Stomach (tissue), 9 donors: ENCODE measurements around the gene FRRS1. TPM values are rescaled to one million over a fixed set of nuclear protein-coding genes. Genes with fewer than 3 reads are reported as not detected.

ENCODE experiments used
- DNase-seq, 2 donors: peaks; one replicate each; pipeline versions ENCODE4 v3.0.0 to v3.0.0-alpha.2; 2013 to 2019
- H3K27ac ChIP-seq, 5 donors: fragments of 200-600 bp in 4 of 5; sonication (generic) in 4 of 5; one replicate each; pipeline ENCODE4 v1.5.1; 2013 to 2019; ENCODE audit warnings: mild to moderate bottlenecking in 1 of 5, moderate library complexity in 1 of 5
- H3K27me3 ChIP-seq, 3 donors: fragments of 200-600 bp; sonication (generic); one replicate each; pipeline ENCODE4 v1.5.1; 2017 to 2019; ENCODE audit warnings: mixed run types in 1 of 3
- H3K36me3 ChIP-seq, 4 donors: fragments of 200-600 bp; sonication (generic); 1 replicate in 3 of 4; 2 replicates in 1 of 4; pipeline ENCODE4 v1.5.1; 2016 to 2019
- H3K4me1 ChIP-seq, 4 donors: fragments of 200-600 bp; sonication (generic); one replicate each; pipeline ENCODE4 v1.5.1; 2016 to 2019
- H3K4me3 ChIP-seq, 4 donors: fragments of 200-600 bp; sonication (generic) in 3 of 4; one replicate each; pipeline ENCODE4 v1.5.1; 2016 to 2019; ENCODE audit warnings: mild to moderate bottlenecking in 1 of 4
- H3K9me3 ChIP-seq, 4 donors: fragments of 200-600 bp; sonication (generic); one replicate each; pipeline ENCODE4 v1.5.1; 2016 to 2019
- CTCF ChIP-seq, 7 experiments: fragments of 450-650 bp in 4 of 7; fragments of 200-600 bp in 3 of 7; sonication (generic) in 3 of 7; IDR thresholded peaks; one replicate each; pipeline ENCODE4 v1.5.1; 2016 to 2019; ENCODE audit warnings: antibody characterized with exemption in 7 of 7, control low read depth in 2 of 7, mild to moderate bottlenecking in 1 of 7
- EP300 ChIP-seq: sonication (generic); formaldehyde crosslinking; IDR thresholded peaks from one replicate; pipeline ENCODE4 v1.6.1; 2017; ENCODE audit warnings: antibody characterized with exemption
- POLR2A ChIP-seq, 4 donors: fragments of 450-650 bp; IDR thresholded peaks; one replicate each; pipeline ENCODE4 v1.6.1; 2016; ENCODE audit warnings: antibody characterized with exemption in 4 of 4, control low read depth in 2 of 4, mild to moderate bottlenecking in 1 of 4, moderate library complexity in 1 of 4
- POLR2AphosphoS5 ChIP-seq, 3 donors: sonication (generic); formaldehyde crosslinking; IDR thresholded peaks; one replicate each; pipeline ENCODE4 v1.6.1; 2016; ENCODE audit warnings: antibody characterized with exemption in 3 of 3
- WGBS, 5 donors: extraction: QIAGEN DNeasy Blood & Tissue Kit in 3 of 5; methylation state at CpG; one replicate each; pipeline versions ENCODE4 v1.1.5 to v1.1.7; 2013 to 2018; 5-methylcytosine and 5-hydroxymethylcytosine counted together
- intact Hi-C: fragments of 100-400 bp; cut with DNase I; formaldehyde crosslinking; loops from one replicate; pipeline ENCODE4 v1.15.1; 2023; ENCODE audit warnings: low total_unique reads
- polyA plus RNA-seq, 3 donors: library from polyadenylated mRNA; stranded (reverse); fragments of 200-250 nt; gene quantifications; one replicate each; pipeline ENCODE4 v1.2.3, GENCODE V29; 2013
- total RNA-seq, 5 donors: library from RNA; depleted of rRNA; stranded (reverse); fragments of >200 nt; gene quantifications; one replicate each; pipeline versions ENCODE4 v1.1.0 to v1.2.3, GENCODE V29; 2014 to 2016
- donor health status: healthy with polysubstance abuse.
- donor health status: Bipolar disorder and iron deficiency.
- donor health status: healthy.

The FRRS1 gene
- total and polyA plus RNA-seq, 8 donors, result 0.46 to 21.1 (median 4.0) TPM

DNA sequence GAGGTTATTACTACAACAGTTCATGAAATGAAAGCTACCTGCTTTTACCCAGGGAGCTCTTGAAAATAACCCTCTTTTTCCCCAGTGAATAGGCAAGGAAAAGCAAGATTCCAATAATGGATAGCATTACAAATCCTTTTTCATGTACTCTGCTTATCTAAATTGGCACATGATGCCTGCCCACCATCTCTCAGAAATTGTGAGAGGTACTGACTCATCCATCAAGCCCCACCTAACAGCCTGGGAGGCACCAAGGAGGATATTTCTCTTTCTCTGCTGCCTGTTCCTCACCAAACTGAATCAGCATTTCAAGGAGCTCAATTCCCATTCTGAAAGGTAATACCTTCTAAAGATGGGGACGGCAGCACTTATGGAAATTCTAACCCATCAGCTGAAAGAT is 86.2 kb downstream of the FRRS1 start:
- TF ChIP-seq POLR2A (IDR thresholded peaks at IDR 0.05) (no peak), EP300 (no peak), CTCF (IDR thresholded peaks at IDR 0.05) (no peak), POLR2AphosphoS5 (IDR thresholded peaks at IDR 0.05) (no peak)
- H3K9me3 ChIP-seq, result no peaks in the 10 kb centered on the region
- intact Hi-C loops, result no loop called here
- peaks cover 0 to 8% (median 3%) of the 10 kb centered on the region in 4 donors for H3K4me1 ChIP-seq
- H3K27me3 ChIP-seq, result no peaks in the 10 kb centered on the region
- no peak overlapping the region for H3K4me3 ChIP-seq
- no peak for DNase-seq
- H3K36me3 ChIP-seq, result no peaks in the 10 kb centered on the region
- 76 to 97% (median 88%) methylated on average over 1 of the region's 1 CpG for WGBS, 5 donors
- no peak overlapping the region for H3K27ac ChIP-seq

DNA sequence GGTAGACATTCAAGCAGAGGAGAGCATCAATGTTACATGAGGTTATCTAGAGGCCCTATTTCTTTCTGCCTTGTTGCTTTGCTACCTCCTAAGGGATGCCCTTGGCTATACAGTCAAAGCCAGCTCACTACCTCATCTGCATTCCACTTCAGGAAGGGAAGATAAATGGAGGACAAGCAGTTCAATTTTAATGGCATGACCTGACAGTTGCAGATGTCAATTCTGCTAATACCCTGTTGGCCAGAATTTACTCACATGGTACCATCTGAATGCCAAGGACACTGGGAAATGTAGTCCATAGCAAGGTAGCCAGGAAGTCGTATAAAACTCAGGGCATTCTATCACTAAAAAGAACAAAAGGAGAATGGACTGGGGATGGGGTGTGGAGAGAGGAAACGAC is 89.0 kb downstream of the FRRS1 start:
- no peak overlapping the region for H3K4me3 ChIP-seq
- intact Hi-C loops, result no loop called here
- TF ChIP-seq POLR2AphosphoS5 (IDR thresholded peaks at IDR 0.05), result no peak
- TF ChIP-seq EP300, result no peak
- TF ChIP-seq POLR2A (IDR thresholded peaks at IDR 0.05), result no peak
- no peak for TF ChIP-seq CTCF (IDR thresholded peaks at IDR 0.05)
- H3K36me3 ChIP-seq, result no peaks in the 10 kb centered on the region
- no peak for DNase-seq
- peaks cover 0 to 6% (median 0%) of the 10 kb centered on the region in 4 donors for H3K4me1 ChIP-seq
- 85 to 96% (median 92%) methylated on average over 2 of the region's 2 CpGs for WGBS, 5 donors
- no peak overlapping the region for H3K27ac ChIP-seq
- no peaks in the 10 kb centered on the region for H3K27me3 ChIP-seq
- no peaks in the 10 kb centered on the region for H3K9me3 ChIP-seq

DNA sequence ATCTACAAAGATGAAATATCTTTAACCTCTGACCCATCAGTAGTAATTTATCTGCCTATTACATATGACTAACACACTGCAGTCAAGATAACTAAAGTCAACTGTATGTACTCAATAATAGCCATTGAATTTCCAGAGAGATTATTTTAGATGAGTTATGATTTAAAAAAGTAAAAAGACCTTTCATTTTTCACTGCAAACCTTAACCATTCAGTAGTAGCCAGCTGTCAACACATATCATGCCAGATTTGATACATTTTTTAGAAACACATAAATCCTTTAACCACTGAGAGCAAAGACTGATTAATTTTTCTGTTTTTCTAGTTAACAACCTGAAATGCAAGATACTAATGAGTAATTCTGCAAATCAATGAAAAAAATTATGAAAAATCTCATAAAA is 89.6 kb downstream of the FRRS1 start:
- no peaks in the 10 kb centered on the region for H3K27me3 ChIP-seq
- H3K9me3 ChIP-seq, result no peaks in the 10 kb centered on the region
- peaks cover 0 to 6% (median 0%) of the 10 kb centered on the region in 4 donors for H3K4me1 ChIP-seq
- intact Hi-C loops, result no loop called here
- H3K36me3 ChIP-seq, result no peaks in the 10 kb centered on the region
- TF ChIP-seq POLR2AphosphoS5 (IDR thresholded peaks at IDR 0.05), result no peak
- TF ChIP-seq CTCF (IDR thresholded peaks at IDR 0.05), result no peak
- no peak for TF ChIP-seq EP300
- no peak for TF ChIP-seq POLR2A (IDR thresholded peaks at IDR 0.05)
- H3K4me3 ChIP-seq, result no peak overlapping the region
- DNase-seq, result no peak
- H3K27ac ChIP-seq, result no peak overlapping the region

GRCh38 chr1:99675994-99676393 is 90.4 kb downstream of the FRRS1 start:
- Histone ChIP-seq H3K36me3 (no peaks in the 10 kb centered on the region), H3K27ac (no peak overlapping the region), H3K4me3 (no peak overlapping the region), H3K9me3 (no peaks in the 10 kb centered on the region), H3K27me3 (no peaks in the 10 kb centered on the region), H3K4me1 (peaks cover 0 to 6% (median 0%) of the 10 kb centered on the region in 4 donors)
- TF ChIP-seq POLR2AphosphoS5 (IDR thresholded peaks at IDR 0.05) (no peak), EP300 (no peak), POLR2A (IDR thresholded peaks at IDR 0.05) (no peak)
- intact Hi-C loops, result no loop called here
- 92 to 100% (median 99%) methylated on average over 1 of the region's 1 CpG for WGBS, 5 donors
- no peak for DNase-seq

DNA sequence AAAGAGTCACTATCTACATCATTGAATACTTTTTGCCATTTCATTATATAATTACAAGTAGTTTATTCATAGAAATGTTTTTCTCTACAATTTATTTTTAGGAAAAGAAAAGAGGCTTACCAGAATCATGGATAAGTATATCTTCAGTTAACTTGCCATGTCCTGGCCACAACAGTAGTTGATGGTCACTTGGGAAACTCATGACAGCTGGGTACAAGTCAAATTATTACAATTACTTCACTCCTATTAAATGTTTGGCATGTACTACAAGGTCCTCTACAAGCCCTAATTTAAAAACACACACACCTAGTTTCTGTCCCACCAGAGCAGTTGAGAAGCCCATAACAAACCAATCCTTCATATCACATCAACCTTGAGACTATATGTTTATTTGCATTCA is 91.1 kb downstream of the FRRS1 start:
- TF ChIP-seq POLR2AphosphoS5 (IDR thresholded peaks at IDR 0.05), result no peak
- no peak for TF ChIP-seq POLR2A (IDR thresholded peaks at IDR 0.05)
- TF ChIP-seq EP300, result no peak
- no peak for TF ChIP-seq CTCF (IDR thresholded peaks at IDR 0.05)
- DNase-seq, result no peak
- intact Hi-C loops, result no loop called here
- H3K27ac ChIP-seq, result no peak overlapping the region
- no peak overlapping the region for H3K4me3 ChIP-seq
- H3K36me3 ChIP-seq, result no peaks in the 10 kb centered on the region
- no peaks in the 10 kb centered on the region for H3K27me3 ChIP-seq
- no peaks in the 10 kb centered on the region for H3K9me3 ChIP-seq
- H3K4me1 ChIP-seq, result peaks cover 0 to 6% (median 0%) of the 10 kb centered on the region in 4 donors
